ENCODE results near the gene PNCK.
A peak's percentile ranks its signal among the peaks of the same experiment; 100 is the strongest.

Gene PNCK

GRCh38 chrX:153667956-153668396 lies 5.6 kb downstream of the PNCK start:
- ChIA-PET POLR2A (no interaction called here), CTCF (interaction anchor here (0.6 to 11.4 kb wide), 35 partner anchors 9 to 731 kb away, joined by 3 to 118 read pairs (median 6); no protein-coding TSS in a partner anchor)
- TF ChIP-seq CTCF (IDR thresholded peaks at IDR 0.05; ENCODE audit: control extremely low read depth, extremely low read depth, low read depth, missing control alignments), result peak; percentile 59
- peak; percentile 74 for DNase-seq (ENCODE audit: extremely low spot score)

- DNase-seq (ENCODE audit: extremely low spot score), result no peak
- ChIA-PET CTCF (interaction anchor here (0.7 to 11.4 kb wide), 39 partner anchors 8 to 730 kb away, joined by 3 to 118 read pairs (median 6); no protein-coding TSS in a partner anchor), POLR2A (no interaction called here)
- no peak for TF ChIP-seq CTCF (IDR thresholded peaks at IDR 0.05; ENCODE audit: control extremely low read depth, extremely low read depth, low read depth, missing control alignments)
Observed at GRCh38 chrX:153667281-153667955, 6.2 kb downstream of the PNCK start.

- ChIA-PET POLR2A (no interaction called here), CTCF (interaction anchor here (0.9 to 11.4 kb wide), 5 partner anchors 57 to 724 kb away, joined by 3 to 118 read pairs (median 5); no protein-coding TSS in a partner anchor)
- no peak for TF ChIP-seq CTCF (IDR thresholded peaks at IDR 0.05; ENCODE audit: control extremely low read depth, extremely low read depth, low read depth, missing control alignments)
- DNase-seq (ENCODE audit: extremely low spot score), result no peak
Observed at GRCh38 chrX:153665726-153666306, 7.8 kb downstream of the PNCK start.

GRCh38 chrX:153662266-153662665 lies 11.3 kb downstream of the PNCK start:
- peak; percentile 43 for TF ChIP-seq CTCF (IDR thresholded peaks at IDR 0.05; ENCODE audit: control extremely low read depth, extremely low read depth, low read depth, missing control alignments)
- ChIA-PET CTCF (interaction anchor here (0.7 to 11.4 kb wide), 13 partner anchors 10 to 721 kb away, joined by 3 to 118 read pairs (median 6); partner anchors contain the start of genes DUSP9 and PLXNB3), POLR2A (no interaction called here)
- peak; percentile 17 for DNase-seq (ENCODE audit: extremely low spot score)

GRCh38 chrX:153659268-153659667 lies 14.3 kb downstream of the PNCK start:
- ChIA-PET POLR2A (no interaction called here), CTCF (interaction anchor here (1.1 to 11.4 kb wide), 5 partner anchors 9 to 718 kb away, joined by 3 to 118 read pairs (median 4); partner anchors contain the start of gene DUSP9)
- no peak for DNase-seq (ENCODE audit: extremely low spot score)
- no peak for TF ChIP-seq CTCF (IDR thresholded peaks at IDR 0.05; ENCODE audit: control extremely low read depth, extremely low read depth, low read depth, missing control alignments)

- ChIA-PET CTCF (interaction anchor here (0.9 to 1.9 kb wide), 7 partner anchors 8 to 738 kb away, joined by 3 to 8 read pairs (median 4); no protein-coding TSS in a partner anchor), POLR2A (no interaction called here)
- no peak for DNase-seq (ENCODE audit: extremely low spot score)
- no peak for TF ChIP-seq CTCF (IDR thresholded peaks at IDR 0.05; ENCODE audit: control extremely low read depth, extremely low read depth, low read depth, missing control alignments)
Observed at GRCh38 chrX:153657161-153657560, 16.5 kb downstream of the PNCK start.

All from GM10248 (cell line).